ENCODE results near the gene PKN2. TPM values are rescaled to one million over a fixed set of nuclear protein-coding genes. Genes with fewer than 3 reads are reported as not detected.
"Not testable (repeated sequence)": the region's sequence is repeated elsewhere in the genome, so short reads cannot be mapped to it uniquely, and the experiment has no call there.

Gene PKN2
- total RNA-seq, 1 experiment from 2014 or later = 32.5 TPM

DNA sequence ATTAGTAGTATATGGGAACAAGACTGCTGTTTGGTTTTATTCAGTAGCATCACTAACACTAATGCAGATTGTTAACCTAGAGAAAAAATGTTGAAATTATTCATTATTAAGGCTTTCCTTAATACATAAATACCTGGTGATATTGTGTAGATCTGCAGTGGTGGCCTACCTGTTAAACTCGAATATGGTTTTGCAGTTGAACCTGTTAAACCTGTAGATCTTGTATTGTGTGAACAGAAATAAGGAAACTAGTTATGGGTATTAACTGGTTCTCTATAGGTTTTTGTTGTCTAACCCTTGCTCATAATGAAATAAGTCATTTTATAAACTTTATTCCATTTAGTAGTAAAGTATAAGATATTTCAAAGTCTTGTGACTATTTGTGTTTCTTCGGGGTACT, 23.9 kb downstream of the PKN2 start:
- no peak for DNase-seq
- Histone ChIP-seq H3T11ph (ENCODE audit: low read length) (no peak overlapping the region), H3K4ac (ENCODE audit: low read depth, low read length) (no peak overlapping the region), H3K23ac (ENCODE audit: insufficient read length, low read depth, low read length) (no peak overlapping the region), H3K9ac (ENCODE audit: extremely low read depth, insufficient read length, low read length) (no peak overlapping the region), H3K4me2 (ENCODE audit: insufficient read depth, insufficient read length, low read length) (no peak overlapping the region), H3K27ac (ENCODE audit: insufficient read length, low read depth, low read length) (no peak overlapping the region), H2BK12ac (ENCODE audit: insufficient read length, low read depth, low read length) (no peak overlapping the region), H2AFZ (ENCODE audit: low read length) (no peak overlapping the region), H2BK15ac (ENCODE audit: low read depth, low read length) (no peak overlapping the region), H3K27me3 (ENCODE audit: insufficient read depth, low read length) (no peaks in the 10 kb centered on the region), H3K23me2 (ENCODE audit: insufficient read length, low read depth, low read length, poor library complexity, severe bottlenecking) (no peaks in the 10 kb centered on the region), H3K18ac (ENCODE audit: insufficient read length, low read depth, low read length) (no peak overlapping the region), H2BK120ac (ENCODE audit: low read depth, low read length, poor library complexity, severe bottlenecking) (no peak overlapping the region), H3K14ac (ENCODE audit: insufficient read depth, low read length) (no peak overlapping the region), H2AK5ac (ENCODE audit: insufficient read length, low read length) (no peak overlapping the region), H3K79me1 (ENCODE audit: insufficient read depth, low read depth, low read length, poor library complexity, severe bottlenecking) (peaks cover 5% of the 10 kb centered on the region), H4K5ac (ENCODE audit: insufficient read length, low read depth, low read length) (no peak overlapping the region), H3K4me1 (ENCODE audit: insufficient read depth, low read length) (no peaks in the 10 kb centered on the region), H3K79me2 (ENCODE audit: insufficient read depth, low read length) (peaks cover 4% of the 10 kb centered on the region; the same call in 1 of the 2 replicates), H2BK20ac (ENCODE audit: low read depth, low read length, poor library complexity, severe bottlenecking) (no peak overlapping the region), H4K20me1 (ENCODE audit: control insufficient read depth, insufficient read depth, insufficient read length) (no peaks in the 10 kb centered on the region), H3K9me3 (ENCODE audit: control insufficient read depth, low read depth, low read length) (no peaks in the 10 kb centered on the region), H2BK5ac (ENCODE audit: insufficient read length, low read length) (no peak overlapping the region), H3K56ac (ENCODE audit: insufficient read length, low read depth, low read length) (no peak overlapping the region), H4K8ac (replicated peaks; ENCODE audit: insufficient read length, low read depth, low read length) (no peak overlapping the region), H4K91ac (ENCODE audit: insufficient read length, low read depth, low read length) (no peak overlapping the region)
- no peaks in the 10 kb centered on the region for H3K27me3 Mint-ChIP-seq (ENCODE audit: low read depth)
- WGBS (ENCODE audit: extremely low coverage, insufficient read length, low lambda C conversion rate) = no CpG with 5 or more reads among the region's 2 CpGs
- H3K36me3 Mint-ChIP-seq (ENCODE audit: insufficient read depth in 1 of 3, low read depth in 3 of 3) = peaks cover 10 to 16% (median 13%) of the 10 kb centered on the region in 3 experiments; a peak in 6 of 7 replicates
- TF ChIP-seq, protein P1, sequence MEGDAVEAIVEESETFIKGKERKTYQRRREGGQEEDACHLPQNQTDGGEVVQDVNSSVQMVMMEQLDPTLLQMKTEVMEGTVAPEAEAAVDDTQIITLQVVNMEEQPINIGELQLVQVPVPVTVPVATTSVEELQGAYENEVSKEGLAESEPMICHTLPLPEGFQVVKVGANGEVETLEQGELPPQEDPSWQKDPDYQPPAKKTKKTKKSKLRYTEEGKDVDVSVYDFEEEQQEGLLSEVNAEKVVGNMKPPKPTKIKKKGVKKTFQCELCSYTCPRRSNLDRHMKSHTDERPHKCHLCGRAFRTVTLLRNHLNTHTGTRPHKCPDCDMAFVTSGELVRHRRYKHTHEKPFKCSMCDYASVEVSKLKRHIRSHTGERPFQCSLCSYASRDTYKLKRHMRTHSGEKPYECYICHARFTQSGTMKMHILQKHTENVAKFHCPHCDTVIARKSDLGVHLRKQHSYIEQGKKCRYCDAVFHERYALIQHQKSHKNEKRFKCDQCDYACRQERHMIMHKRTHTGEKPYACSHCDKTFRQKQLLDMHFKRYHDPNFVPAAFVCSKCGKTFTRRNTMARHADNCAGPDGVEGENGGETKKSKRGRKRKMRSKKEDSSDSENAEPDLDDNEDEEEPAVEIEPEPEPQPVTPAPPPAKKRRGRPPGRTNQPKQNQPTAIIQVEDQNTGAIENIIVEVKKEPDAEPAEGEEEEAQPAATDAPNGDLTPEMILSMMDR (conservative IDR thresholded peaks at IDR 0.05) = no peak
- H3K4me1 Mint-ChIP-seq = no peaks in the 10 kb centered on the region
- no peak overlapping the region for H3K27ac Mint-ChIP-seq
- H3K9me3 Mint-ChIP-seq = peaks cover 2 to 4% of the 10 kb centered on the region in 2 experiments; a peak in 3 of 5 replicates
- no peak overlapping the region for H3K4me3 Mint-ChIP-seq

DNA sequence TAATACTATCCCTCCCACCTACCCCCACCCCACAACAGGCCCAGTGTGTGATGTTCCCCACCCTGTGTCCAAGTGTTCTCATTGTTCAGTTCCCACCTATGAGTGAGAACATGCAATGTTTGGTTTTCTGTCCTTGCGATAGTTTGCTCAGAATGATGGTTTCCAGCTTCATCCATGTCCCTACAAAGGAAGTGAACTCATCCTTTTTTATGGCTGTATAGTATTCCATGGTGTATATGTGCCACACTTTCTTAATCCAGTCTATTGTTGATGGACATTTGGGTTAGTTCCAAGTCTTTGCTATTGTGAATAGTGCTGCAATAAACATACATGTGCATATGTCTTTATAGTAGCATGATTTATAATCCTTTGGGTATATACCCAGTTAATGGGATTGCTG, 28.8 kb downstream of the PKN2 start:
- not testable (repeated sequence) for H3K9me3 ChIP-seq (ENCODE audit: control insufficient read depth, low read depth, low read length); H3K4me1 ChIP-seq (ENCODE audit: insufficient read depth, low read length); H3K27me3 Mint-ChIP-seq (ENCODE audit: low read depth); H2BK20ac ChIP-seq (ENCODE audit: low read depth, low read length, poor library complexity, severe bottlenecking); DNase-seq; H3K4me2 ChIP-seq (ENCODE audit: insufficient read depth, insufficient read length, low read length); H3K4me3 Mint-ChIP-seq; H4K5ac ChIP-seq (ENCODE audit: insufficient read length, low read depth, low read length); H3K23me2 ChIP-seq (ENCODE audit: insufficient read length, low read depth, low read length, poor library complexity, severe bottlenecking); H3K27ac Mint-ChIP-seq; H3K23ac ChIP-seq (ENCODE audit: insufficient read length, low read depth, low read length); H2BK15ac ChIP-seq (ENCODE audit: low read depth, low read length); H2BK12ac ChIP-seq (ENCODE audit: insufficient read length, low read depth, low read length); H2AK5ac ChIP-seq (ENCODE audit: insufficient read length, low read length); H3K18ac ChIP-seq (ENCODE audit: insufficient read length, low read depth, low read length); H4K8ac ChIP-seq (replicated peaks; ENCODE audit: insufficient read length, low read depth, low read length); H3K56ac ChIP-seq (ENCODE audit: insufficient read length, low read depth, low read length); H3K27ac ChIP-seq (ENCODE audit: insufficient read length, low read depth, low read length); H3K14ac ChIP-seq (ENCODE audit: insufficient read depth, low read length); H3K79me1 ChIP-seq (ENCODE audit: insufficient read depth, low read depth, low read length, poor library complexity, severe bottlenecking); H3T11ph ChIP-seq (ENCODE audit: low read length); H3K4ac ChIP-seq (ENCODE audit: low read depth, low read length); H2BK5ac ChIP-seq (ENCODE audit: insufficient read length, low read length); H3K27me3 ChIP-seq (ENCODE audit: insufficient read depth, low read length); H3K9ac ChIP-seq (ENCODE audit: extremely low read depth, insufficient read length, low read length); H3K79me2 ChIP-seq (ENCODE audit: insufficient read depth, low read length); H4K20me1 ChIP-seq (ENCODE audit: control insufficient read depth, insufficient read depth, insufficient read length); H2BK120ac ChIP-seq (ENCODE audit: low read depth, low read length, poor library complexity, severe bottlenecking); H4K91ac ChIP-seq (ENCODE audit: insufficient read length, low read depth, low read length); H2AFZ ChIP-seq (ENCODE audit: low read length)
- Mint-ChIP-seq H3K4me1 (peaks cover 18 to 26% of the 10 kb centered on the region in 2 experiments), H3K9me3 (peaks cover 6 to 25% of the 10 kb centered on the region in 2 experiments; a peak in 4 of 5 replicates), H3K36me3 (ENCODE audit: insufficient read depth in 1 of 3, low read depth in 3 of 3) (peaks cover 17 to 22% (median 21%) of the 10 kb centered on the region in 3 experiments)
- WGBS (ENCODE audit: extremely low coverage, insufficient read length, low lambda C conversion rate) = no CpG with 5 or more reads among the region's 1 CpG
